Measurements from ENCODE around the gene TTLL5. TPM values are rescaled to one million over a fixed set of nuclear protein-coding genes. Genes with fewer than 3 reads are reported as not detected.

The TTLL5 gene
- total and polyA plus RNA-seq, 9 of the 15 experiments (the other 6 are each of a cell fraction or from before 2014, with no cell fraction given), result 4.1 to 18.9 (median 12.6) TPM

DNA sequence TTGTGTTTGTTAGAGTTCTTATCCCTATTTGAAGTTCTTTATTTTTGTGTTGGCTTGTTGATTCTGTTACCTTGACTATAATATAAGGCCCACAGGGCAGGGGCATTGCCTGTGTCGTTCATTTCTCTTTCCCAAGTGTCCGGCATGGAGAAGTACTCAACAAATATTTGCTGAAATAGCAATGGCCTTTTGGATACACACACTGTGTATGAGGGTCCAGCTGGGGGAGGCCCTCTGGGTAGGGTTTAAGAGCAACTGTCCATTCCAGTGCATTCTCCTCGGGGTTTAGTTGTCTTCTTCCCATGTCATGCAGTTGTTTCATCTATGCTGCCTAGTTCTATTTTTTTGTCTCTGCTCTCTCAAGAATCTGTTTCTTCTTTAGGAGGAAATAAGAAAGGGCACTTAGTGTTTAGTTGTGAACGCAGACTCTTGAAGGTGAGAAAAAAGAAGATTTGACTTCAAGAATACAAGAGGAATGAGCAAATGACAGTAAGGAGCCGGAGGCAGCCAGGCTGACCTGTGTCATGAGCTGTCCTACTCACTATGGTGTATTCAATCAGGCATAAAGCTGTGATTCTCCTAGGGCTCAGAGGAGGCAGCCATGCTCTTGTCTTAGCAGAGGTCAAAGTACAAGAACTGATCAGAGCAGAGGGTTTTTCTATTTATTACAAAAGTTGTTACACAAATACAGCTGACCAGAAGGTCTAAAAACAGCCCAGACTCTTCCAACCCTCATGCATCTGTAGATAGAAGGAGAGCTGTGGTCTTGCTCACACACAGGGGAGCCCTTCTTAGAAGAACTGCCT lies 10.6 kb upstream of the TTLL5 start:
- H3K4me3 ChIP-seq, result no peak overlapping the region
- no peaks in the 10 kb centered on the region for H4K20me1 ChIP-seq (replicated peaks; ENCODE audit: control insufficient read depth, insufficient read depth, low read length)
- no peak for ATAC-seq
- POLR2A ChIA-PET, result no interaction called here
- intact Hi-C loops (cut with micrococcal nuclease), result loop anchor here (10.0 kb wide), 1 partner anchor 346 kb away; no protein-coding TSS in a partner anchor
- in situ Hi-C loops (cut with MboI), result loop anchor here (5.0 to 25.0 kb wide), 2 partner anchors 73 to 513 kb away; partner anchors contain the start of genes FLVCR2 and NEK9
- CTCF ChIA-PET (ENCODE audit: low intra/inter-chr PET ratio), result no interaction called here
- WGBS (ENCODE audit: insufficient coverage, low coverage, missing lambda C conversion rate), result 96% methylated on average over 3 of the region's 5 CpGs
- no peaks in the 10 kb centered on the region for H3K27me3 ChIP-seq (ENCODE audit: control insufficient read depth in 2 of 2, insufficient read depth in 2 of 2, low read length in 2 of 2)
- no peaks in the 10 kb centered on the region for H3K9me3 ChIP-seq (replicated peaks; ENCODE audit: control insufficient read depth, insufficient read depth, low read depth, low read length)
- no peaks in the 10 kb centered on the region for H3K9me1 ChIP-seq (ENCODE audit: control insufficient read depth, insufficient read depth, low read length)
- peaks cover 0 to 5% of the 10 kb centered on the region in 2 experiments; a peak in 2 of 5 replicates for H3K4me1 ChIP-seq (replicated peaks in 1 of 2; ENCODE audit: control insufficient read depth in 2 of 2, insufficient read depth in 2 of 2, low read length in 2 of 2)
- no peak overlapping the region for H3K27ac ChIP-seq (ENCODE audit: extremely low read depth, low read depth, low read length)
- no peak overlapping the region for H3K9ac ChIP-seq (ENCODE audit: insufficient read depth in 1 of 2, low read depth in 2 of 2, low read length in 2 of 2)
- H3K36me3 ChIP-seq (ENCODE audit: control insufficient read depth, insufficient read depth, low read length), result peaks cover 45% of the 10 kb centered on the region; the same call in 2 of the 3 replicates
- FAIRE-seq, result no peak
- DNase-seq (ENCODE audit: extremely low read depth in 1 of 4, low spot score in 3 of 4), result no peak
- no TSS peak for BruUV-seq (replicated peaks)
- no peaks in the 10 kb centered on the region for H3K79me2 ChIP-seq (ENCODE audit: control insufficient read depth, insufficient read depth, low read length)
- no peak overlapping the region for H3K4me2 ChIP-seq (ENCODE audit: insufficient read depth, low read length)
- H2AFZ ChIP-seq (ENCODE audit: low read depth, low read length), result no peak overlapping the region
- TF ChIP-seq ZNF695 (CRISPR knock-in tag; IDR thresholded peaks at IDR 0.05) (no peak), HOXB6 (CRISPR knock-in tag; IDR thresholded peaks at IDR 0.05; ENCODE audit: borderline replicate concordance) (no peak), ZNF76 (CRISPR knock-in tag; IDR thresholded peaks at IDR 0.05; ENCODE audit: borderline replicate concordance) (no peak), ZNF174 (CRISPR knock-in tag; IDR thresholded peaks at IDR 0.05) (no peak), ZNF57 (CRISPR knock-in tag; IDR thresholded peaks at IDR 0.05) (no peak), GTF2A2 (tag; IDR thresholded peaks at IDR 0.05) (no peak), STAG1 (CRISPR knock-in tag; IDR thresholded peaks at IDR 0.05; ENCODE audit: borderline replicate concordance) (no peak), NFIX (CRISPR knock-in tag; IDR thresholded peaks at IDR 0.05; ENCODE audit: low read depth) (no peak), ZNF24 (IDR thresholded peaks at IDR 0.05) (no peak), SIN3A (IDR thresholded peaks at IDR 0.05; ENCODE audit: borderline replicate concordance in 2 of 2, control insufficient read depth in 1 of 2, low read depth in 2 of 2, low read length in 2 of 2) (no peak), POU5F1 (IDR thresholded peaks at IDR 0.05; ENCODE audit: borderline replicate concordance, low read depth, low read length, partially characterized antibody) (no peak)
- TF ChIP-seq, protein P1, sequence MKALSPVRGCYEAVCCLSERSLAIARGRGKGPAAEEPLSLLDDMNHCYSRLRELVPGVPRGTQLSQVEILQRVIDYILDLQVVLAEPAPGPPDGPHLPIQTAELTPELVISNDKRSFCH (CRISPR knock-in tag; IDR thresholded peaks at IDR 0.05), result no peak
- TF ChIP-seq, protein P1 (tag; IDR thresholded peaks at IDR 0.05), result no peak
- TF ChIP-seq, protein P2, sequence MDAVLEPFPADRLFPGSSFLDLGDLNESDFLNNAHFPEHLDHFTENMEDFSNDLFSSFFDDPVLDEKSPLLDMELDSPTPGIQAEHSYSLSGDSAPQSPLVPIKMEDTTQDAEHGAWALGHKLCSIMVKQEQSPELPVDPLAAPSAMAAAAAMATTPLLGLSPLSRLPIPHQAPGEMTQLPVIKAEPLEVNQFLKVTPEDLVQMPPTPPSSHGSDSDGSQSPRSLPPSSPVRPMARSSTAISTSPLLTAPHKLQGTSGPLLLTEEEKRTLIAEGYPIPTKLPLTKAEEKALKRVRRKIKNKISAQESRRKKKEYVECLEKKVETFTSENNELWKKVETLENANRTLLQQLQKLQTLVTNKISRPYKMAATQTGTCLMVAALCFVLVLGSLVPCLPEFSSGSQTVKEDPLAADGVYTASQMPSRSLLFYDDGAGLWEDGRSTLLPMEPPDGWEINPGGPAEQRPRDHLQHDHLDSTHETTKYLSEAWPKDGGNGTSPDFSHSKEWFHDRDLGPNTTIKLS (IDR thresholded peaks at IDR 0.05; ENCODE audit: borderline replicate concordance, low read depth), result no peak
- TF ChIP-seq, protein P3, sequence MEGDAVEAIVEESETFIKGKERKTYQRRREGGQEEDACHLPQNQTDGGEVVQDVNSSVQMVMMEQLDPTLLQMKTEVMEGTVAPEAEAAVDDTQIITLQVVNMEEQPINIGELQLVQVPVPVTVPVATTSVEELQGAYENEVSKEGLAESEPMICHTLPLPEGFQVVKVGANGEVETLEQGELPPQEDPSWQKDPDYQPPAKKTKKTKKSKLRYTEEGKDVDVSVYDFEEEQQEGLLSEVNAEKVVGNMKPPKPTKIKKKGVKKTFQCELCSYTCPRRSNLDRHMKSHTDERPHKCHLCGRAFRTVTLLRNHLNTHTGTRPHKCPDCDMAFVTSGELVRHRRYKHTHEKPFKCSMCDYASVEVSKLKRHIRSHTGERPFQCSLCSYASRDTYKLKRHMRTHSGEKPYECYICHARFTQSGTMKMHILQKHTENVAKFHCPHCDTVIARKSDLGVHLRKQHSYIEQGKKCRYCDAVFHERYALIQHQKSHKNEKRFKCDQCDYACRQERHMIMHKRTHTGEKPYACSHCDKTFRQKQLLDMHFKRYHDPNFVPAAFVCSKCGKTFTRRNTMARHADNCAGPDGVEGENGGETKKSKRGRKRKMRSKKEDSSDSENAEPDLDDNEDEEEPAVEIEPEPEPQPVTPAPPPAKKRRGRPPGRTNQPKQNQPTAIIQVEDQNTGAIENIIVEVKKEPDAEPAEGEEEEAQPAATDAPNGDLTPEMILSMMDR (IDR thresholded peaks at IDR 0.05 in 2 of 3, conservative IDR thresholded peaks at IDR 0.05 in 1 of 3; ENCODE audit: insufficient read depth in 2 of 3, low read depth in 1 of 3, low read length in 3 of 3), result no peak
- TF ChIP-seq, protein P4, sequence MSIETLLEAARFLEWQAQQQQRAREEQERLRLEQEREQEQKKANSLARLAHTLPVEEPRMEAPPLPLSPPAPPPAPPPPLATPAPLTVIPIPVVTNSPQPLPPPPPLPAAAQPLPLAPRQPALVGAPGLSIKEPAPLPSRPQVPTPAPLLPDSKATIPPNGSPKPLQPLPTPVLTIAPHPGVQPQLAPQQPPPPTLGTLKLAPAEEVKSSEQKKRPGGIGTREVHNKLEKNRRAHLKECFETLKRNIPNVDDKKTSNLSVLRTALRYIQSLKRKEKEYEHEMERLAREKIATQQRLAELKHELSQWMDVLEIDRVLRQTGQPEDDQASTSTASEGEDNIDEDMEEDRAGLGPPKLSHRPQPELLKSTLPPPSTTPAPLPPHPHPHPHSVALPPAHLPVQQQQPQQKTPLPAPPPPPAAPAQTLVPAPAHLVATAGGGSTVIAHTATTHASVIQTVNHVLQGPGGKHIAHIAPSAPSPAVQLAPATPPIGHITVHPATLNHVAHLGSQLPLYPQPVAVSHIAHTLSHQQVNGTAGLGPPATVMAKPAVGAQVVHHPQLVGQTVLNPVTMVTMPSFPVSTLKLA (conservative IDR thresholded peaks at IDR 0.05), result no peak
